Astrocyte of the spinal cord (primary cell): ENCODE results near the gene CSRP3.

Experiments
- DNase-seq: peaks from one replicate; pipeline ENCODE4 v3.0.0; 2011; ENCODE audit warnings: low read depth, low spot score
- H3K4me3 ChIP-seq: 2 replicates; pipeline ENCODE4 v1.5.1; 2011; ENCODE audit warnings: low read depth, mild to moderate bottlenecking, low read length, moderate library complexity
- in situ Hi-C: cut with HindIII; loops from 2 replicates; pipeline ENCODE4 v1.10.0; 2017; ENCODE audit warnings: low sequenced_read_pairs
- TF ChIP-seq, protein P1 (sequence below): IDR thresholded peaks from 2 replicates; pipeline ENCODE4 v1.5.1; 2012; ENCODE audit warnings: low read depth, mild to moderate bottlenecking, low read length, inconsistent platforms

CSRP3 gene

DNA sequence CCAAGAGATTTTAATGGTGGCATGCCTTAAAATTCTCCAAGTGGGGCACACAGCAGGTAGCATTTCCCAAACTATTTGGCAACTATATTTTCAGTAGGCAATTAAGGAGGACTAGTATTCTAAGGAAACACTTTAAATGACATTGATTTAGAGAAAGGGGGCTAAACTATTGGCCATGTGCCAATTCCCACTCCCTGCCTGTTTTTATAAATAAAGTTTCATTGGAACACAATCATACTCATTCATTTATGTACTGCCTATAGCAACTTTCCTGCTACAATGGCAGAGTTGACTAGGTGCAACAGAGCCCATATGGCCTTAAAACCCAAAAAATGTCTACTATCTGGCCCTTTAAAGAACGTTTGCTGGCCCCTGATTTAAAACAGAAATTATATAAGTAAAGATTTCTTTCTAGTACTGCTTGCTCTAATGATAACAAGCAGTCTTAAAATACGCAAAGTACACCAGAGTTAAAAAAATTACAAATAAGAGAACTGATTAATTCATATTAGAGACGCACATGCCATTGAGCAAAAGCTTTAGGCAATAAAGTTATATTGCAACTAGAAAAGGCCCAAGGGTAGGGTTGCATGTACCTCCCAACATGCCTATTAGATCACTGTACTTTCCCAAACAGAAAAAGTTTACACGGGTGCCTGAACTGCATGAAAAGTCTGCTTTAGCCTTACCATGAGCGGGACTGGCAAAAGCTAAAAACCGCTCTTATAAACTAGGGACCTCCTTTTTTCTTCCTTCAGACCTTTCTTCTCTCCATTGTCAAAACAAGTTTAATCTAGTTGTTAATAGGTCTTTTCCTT is 24.8 kb upstream of the CSRP3 start:
- TF ChIP-seq, protein P1, sequence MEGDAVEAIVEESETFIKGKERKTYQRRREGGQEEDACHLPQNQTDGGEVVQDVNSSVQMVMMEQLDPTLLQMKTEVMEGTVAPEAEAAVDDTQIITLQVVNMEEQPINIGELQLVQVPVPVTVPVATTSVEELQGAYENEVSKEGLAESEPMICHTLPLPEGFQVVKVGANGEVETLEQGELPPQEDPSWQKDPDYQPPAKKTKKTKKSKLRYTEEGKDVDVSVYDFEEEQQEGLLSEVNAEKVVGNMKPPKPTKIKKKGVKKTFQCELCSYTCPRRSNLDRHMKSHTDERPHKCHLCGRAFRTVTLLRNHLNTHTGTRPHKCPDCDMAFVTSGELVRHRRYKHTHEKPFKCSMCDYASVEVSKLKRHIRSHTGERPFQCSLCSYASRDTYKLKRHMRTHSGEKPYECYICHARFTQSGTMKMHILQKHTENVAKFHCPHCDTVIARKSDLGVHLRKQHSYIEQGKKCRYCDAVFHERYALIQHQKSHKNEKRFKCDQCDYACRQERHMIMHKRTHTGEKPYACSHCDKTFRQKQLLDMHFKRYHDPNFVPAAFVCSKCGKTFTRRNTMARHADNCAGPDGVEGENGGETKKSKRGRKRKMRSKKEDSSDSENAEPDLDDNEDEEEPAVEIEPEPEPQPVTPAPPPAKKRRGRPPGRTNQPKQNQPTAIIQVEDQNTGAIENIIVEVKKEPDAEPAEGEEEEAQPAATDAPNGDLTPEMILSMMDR = no peak
- no peak overlapping the region for H3K4me3 ChIP-seq
- no peak for DNase-seq
- in situ Hi-C loops = no loop called here

DNA sequence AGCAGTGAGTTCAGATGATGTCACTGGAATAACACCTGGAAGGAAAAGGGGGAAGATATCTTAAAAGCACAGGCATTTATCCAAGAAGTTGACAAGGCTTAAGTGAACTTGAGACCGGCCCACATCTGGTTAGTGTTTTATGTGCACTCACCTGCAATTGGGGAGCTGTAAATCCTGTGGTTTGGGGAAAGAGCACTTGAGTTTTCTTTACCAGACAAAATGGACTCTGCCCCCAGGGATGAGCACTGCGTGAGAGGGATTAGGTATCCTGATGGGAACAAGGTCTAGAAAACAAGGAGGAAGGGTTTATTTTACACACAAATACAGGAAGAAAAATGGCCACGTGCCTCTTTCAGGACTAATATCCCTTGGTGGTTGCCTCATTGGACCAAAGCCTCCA is 23.8 kb upstream of the CSRP3 start:
- H3K4me3 ChIP-seq = no peak overlapping the region
- DNase-seq = no peak
- TF ChIP-seq, protein P1 = no peak
- in situ Hi-C loops = no loop called here

DNA sequence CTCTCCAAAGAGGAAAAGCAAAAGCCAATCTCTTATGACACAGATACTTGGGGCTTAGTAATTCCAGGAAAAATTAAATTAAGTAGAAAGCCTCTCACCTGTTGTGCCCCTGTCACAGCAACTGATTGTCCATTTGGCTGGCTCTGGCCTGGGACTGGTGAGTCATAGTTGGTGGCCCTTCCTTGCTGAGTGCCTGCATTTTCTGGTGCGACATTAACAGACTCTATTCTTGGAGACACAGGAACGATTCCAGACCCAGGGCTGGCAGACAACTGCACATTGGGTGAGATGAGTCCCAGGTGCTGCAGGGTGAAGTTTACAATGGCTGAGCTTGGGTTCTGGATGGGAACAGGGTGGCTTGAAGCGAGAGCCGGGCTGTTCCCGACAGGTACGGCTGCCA is 23.3 kb upstream of the CSRP3 start:
- in situ Hi-C loops = no loop called here
- H3K4me3 ChIP-seq = no peak overlapping the region
- no peak for DNase-seq
- TF ChIP-seq, protein P1 = no peak

DNA sequence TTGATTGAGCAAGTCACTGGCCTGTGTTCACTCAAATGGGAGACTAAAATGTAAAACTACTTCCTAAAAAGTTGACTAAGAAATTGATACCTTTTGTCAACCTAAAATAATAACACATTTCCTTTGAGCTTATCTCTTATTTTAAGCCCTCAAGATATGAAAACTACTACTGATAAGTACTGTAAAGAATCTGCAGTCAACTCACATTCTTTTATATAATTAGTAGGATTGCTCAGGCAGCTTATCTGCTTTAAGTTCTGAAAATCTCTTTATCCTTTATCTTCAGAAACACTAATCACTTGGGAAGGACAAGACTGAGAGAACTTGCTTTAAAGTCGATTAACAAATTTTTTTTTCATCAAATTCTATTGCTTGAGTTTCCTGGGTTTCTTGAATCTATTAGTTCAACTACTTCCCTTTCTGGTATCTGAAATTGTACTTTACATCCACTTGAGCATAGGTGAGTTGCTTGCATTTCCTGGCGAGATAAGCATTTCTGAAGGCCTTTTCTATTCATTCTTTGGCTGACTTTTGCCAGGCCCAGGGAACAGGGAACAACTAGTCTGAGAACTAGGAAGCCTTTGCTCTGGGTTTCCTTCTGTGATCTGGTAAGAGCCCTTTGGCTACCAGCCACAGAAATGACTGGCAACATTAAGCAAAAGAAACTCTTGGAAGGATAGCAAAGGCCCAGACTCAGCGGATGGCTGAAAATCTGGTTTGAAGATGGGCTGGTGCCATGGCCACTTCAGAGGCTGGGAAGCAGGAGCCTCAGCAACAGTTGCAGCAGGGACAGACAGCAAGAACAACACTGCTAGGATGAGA is 19.3 kb upstream of the CSRP3 start:
- no peak for DNase-seq
- H3K4me3 ChIP-seq = no peak overlapping the region
- TF ChIP-seq, protein P1 = no peak
- in situ Hi-C loops = no loop called here

DNA sequence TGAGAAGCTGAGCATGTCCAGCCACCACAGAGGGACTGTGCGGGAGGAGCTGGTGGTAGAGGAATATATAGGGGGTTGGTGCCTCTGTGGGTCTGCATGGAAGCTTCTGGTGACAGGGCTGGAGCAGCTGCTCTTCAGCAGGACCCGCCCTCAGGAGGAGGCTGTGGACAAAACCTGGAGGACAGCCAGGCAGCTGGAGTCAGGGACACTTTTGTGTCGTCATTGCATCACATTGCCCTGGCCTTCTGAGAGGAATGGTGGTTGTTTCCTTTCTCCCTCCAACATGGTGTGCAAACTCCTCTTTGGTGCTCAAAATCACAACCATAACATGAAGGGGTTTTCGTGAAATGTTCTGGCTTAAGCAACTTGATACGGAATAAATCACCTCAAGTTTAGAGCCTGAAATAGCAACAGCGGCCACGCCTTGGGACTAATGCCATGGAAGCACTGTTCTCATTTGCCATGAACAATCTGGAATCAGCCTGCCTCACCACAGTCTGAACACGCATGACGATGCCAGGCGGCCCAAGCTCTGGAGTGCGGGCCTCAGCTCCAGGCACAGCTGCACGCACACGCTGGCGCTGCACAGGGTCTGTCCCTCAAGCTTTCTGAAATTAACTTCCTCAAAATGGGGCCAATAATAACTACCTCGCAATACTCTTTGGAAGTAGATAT is 17.1 kb upstream of the CSRP3 start:
- in situ Hi-C loops = no loop called here
- TF ChIP-seq, protein P1 = no peak

DNA sequence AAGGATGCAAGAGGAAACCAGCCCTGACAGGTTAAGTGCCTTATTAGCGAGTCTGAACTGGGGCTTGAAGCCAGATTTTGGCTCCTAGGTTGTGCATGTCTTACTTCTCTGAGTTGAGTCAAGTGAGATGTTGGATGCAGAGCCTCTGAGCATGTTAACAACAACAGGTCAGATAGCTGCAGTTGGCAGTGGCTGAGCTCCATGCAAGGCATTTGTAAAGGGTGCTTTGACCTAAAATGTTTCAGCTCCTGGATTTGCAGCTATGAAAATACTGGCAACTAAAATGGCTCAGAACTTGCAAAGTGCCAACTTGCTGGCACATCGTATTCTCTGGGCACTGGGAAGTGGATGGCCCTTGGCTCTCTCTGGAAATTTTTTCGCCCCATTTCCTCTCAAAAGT is 16.4 kb upstream of the CSRP3 start:
- no peak overlapping the region for H3K4me3 ChIP-seq
- in situ Hi-C loops = no loop called here
- no peak for DNase-seq
- TF ChIP-seq, protein P1 = no peak

More for the DNA sequence above, 17.1 kb upstream of the CSRP3 start:
- DNase-seq = no peak
- no peak overlapping the region for H3K4me3 ChIP-seq
